Endothelial cell of umbilical vein (primary cell): ENCODE results near the gene ARHGEF28. TPM values are rescaled to one million over a fixed set of nuclear protein-coding genes. Genes with fewer than 3 reads are reported as not detected.
A peak's percentile ranks its signal among the peaks of the same experiment; 100 is the strongest.

Experiments used
- BruUV-seq: library from RNA; stranded (reverse); fragments of 400-500 nt; replicated peaks from 2 replicates; lab custom pipeline; 2021; lab: Mats Ljungman, UMichigan
- CTCF ChIA-PET: fragments of 300-600, 350-600 bp; sonication (Branson Sonifier 250); formaldehyde crosslinking; loops from one replicate; lab custom pipeline; 2021; ENCODE audit warnings: antibody characterized with exemption, inconsistent platforms; lab: Charles Lee
- POLR2A ChIA-PET: fragments of 300-600, 350-600 bp; sonication (Branson Sonifier 250); formaldehyde crosslinking; loops from one replicate; lab custom pipeline; 2021; ENCODE audit warnings: antibody characterized with exemption, inconsistent platforms; lab: Charles Lee
- DNase-seq: peaks from one replicate; pipeline ENCODE4 v3.0.0-alpha.2; 2011; ENCODE audit warnings: low read depth, low spot score
- FAIRE-seq: peaks from 2 replicates; lab custom pipeline; 2011; peaks lifted over from hg19 to GRCh38; lab: Jason Lieb, UNC
- H2AFZ ChIP-seq: 2 replicates; pipeline ENCODE4 v1.6.0; 2012; ENCODE audit warnings: low read depth, low read length, control low read depth, inconsistent platforms
- H3K27ac ChIP-seq: 2 replicates; pipeline ENCODE4 v1.5.1; 2011; ENCODE audit warnings: low read depth, mild to moderate bottlenecking, control low read depth, low read length, moderate library complexity; ENCODE audit not compliant: insufficient read depth
- H3K27me3 ChIP-seq, 2 experiments: 2 replicates each; pipeline versions ENCODE4 v1.6.0 to v1.6.1; 2011; ENCODE audit warnings: low read length in 2 of 2, mixed read lengths in 1 of 2; ENCODE audit not compliant: control insufficient read depth in 2 of 2, insufficient read depth in 2 of 2
- H3K36me3 ChIP-seq, 2 experiments: 2 replicates in 1 of 2; 3 replicates in 1 of 2; pipeline ENCODE4 v1.5.1; 2011; ENCODE audit warnings: low read length in 2 of 2, mild to moderate bottlenecking in 1 of 2, moderate library complexity in 1 of 2; ENCODE audit not compliant: control insufficient read depth in 2 of 2, insufficient read depth in 2 of 2; ENCODE audit errors: extremely low read depth in 1 of 2
- H3K4me1 ChIP-seq: 3 replicates; pipeline ENCODE4 v1.5.1; 2011; ENCODE audit warnings: mild to moderate bottlenecking, low read length; ENCODE audit not compliant: control insufficient read depth, insufficient read depth; ENCODE audit errors: extremely low read depth
- H3K4me2 ChIP-seq: 2 replicates; pipeline ENCODE4 v1.6.1; 2011; ENCODE audit warnings: low read length, control low read depth, mixed read lengths; ENCODE audit not compliant: insufficient read depth
- H3K4me3 ChIP-seq, 3 experiments: fragments of 200-600 bp in 1 of 3; sonication (generic), shearing (Covaris generic) in 1 of 3; replicated peaks in 1 of 3; 2 replicates each; pipeline ENCODE4 v1.5.1; 2011 to 2016; ENCODE audit warnings: control low read depth in 3 of 3, low read length in 3 of 3, mild to moderate bottlenecking in 2 of 3, inconsistent platforms in 1 of 3, low read depth in 1 of 3, moderate library complexity in 1 of 3; ENCODE audit not compliant: insufficient read depth in 1 of 3
- H3K79me2 ChIP-seq: 2 replicates; pipeline ENCODE4 v1.6.0; 2012; ENCODE audit warnings: low read length, inconsistent platforms; ENCODE audit not compliant: control insufficient read depth, insufficient read depth
- H3K9ac ChIP-seq: replicated peaks from 2 replicates; pipeline ENCODE3; 2011; ENCODE audit warnings: low read length, control low read depth; ENCODE audit not compliant: insufficient read depth; ENCODE audit errors: extremely low read depth
- H3K9me1 ChIP-seq: replicated peaks from 3 replicates; pipeline ENCODE4 v1.6.0; 2011; ENCODE audit warnings: mild to moderate bottlenecking, low read length; ENCODE audit not compliant: control insufficient read depth, insufficient read depth; ENCODE audit errors: extremely low read depth
- H3K9me3 ChIP-seq: replicated peaks from 2 replicates; pipeline ENCODE4 v1.5.1; 2012; ENCODE audit warnings: low read length, inconsistent platforms; ENCODE audit not compliant: control insufficient read depth, insufficient read depth
- H4K20me1 ChIP-seq: replicated peaks from 2 replicates; pipeline ENCODE3; 2011; ENCODE audit warnings: mild to moderate bottlenecking, low read length; ENCODE audit not compliant: control insufficient read depth, insufficient read depth; ENCODE audit errors: extremely low read depth
- CTCF ChIP-seq, 2 donors: IDR thresholded peaks; 1 replicate in 1 of 2; 2 replicates in 1 of 2; pipeline ENCODE4 v1.5.1; 2011; ENCODE audit warnings: low read length in 2 of 2, mild to moderate bottlenecking in 2 of 2, moderate library complexity in 2 of 2, control low read depth in 1 of 2, inconsistent platforms in 1 of 2, low read depth in 1 of 2; ENCODE audit not compliant: insufficient read depth in 1 of 2; ENCODE audit errors: extremely low read depth in 1 of 2
- EZH2 ChIP-seq: IDR thresholded peaks from 2 replicates; pipeline ENCODE4 v1.6.1; 2012; ENCODE audit warnings: borderline replicate concordance, low read depth, mild to moderate bottlenecking, moderate library complexity, low read length, inconsistent platforms; ENCODE audit not compliant: severe bottlenecking
- FOS ChIP-seq: IDR thresholded peaks from 2 replicates; pipeline ENCODE4 v1.6.1; 2011; ENCODE audit warnings: mild to moderate bottlenecking, low read length, moderate library complexity, borderline replicate concordance; ENCODE audit not compliant: insufficient read depth
- GATA2 ChIP-seq: IDR thresholded peaks from 2 replicates; pipeline ENCODE4 v1.7.0; 2011; ENCODE audit warnings: low read depth, mild to moderate bottlenecking, moderate library complexity, mixed read lengths, low read length; ENCODE audit not compliant: insufficient read length, insufficient read depth
- JUN ChIP-seq: IDR thresholded peaks from 2 replicates; pipeline ENCODE4 v1.6.1; 2011; ENCODE audit warnings: borderline replicate concordance, low read depth; ENCODE audit not compliant: insufficient read length, insufficient read depth
- MYC ChIP-seq: IDR thresholded peaks from one replicate; pipeline ENCODE4 v1.6.1; 2011; ENCODE audit warnings: mild to moderate bottlenecking, low read depth, low read length
- POLR2A ChIP-seq: IDR thresholded peaks from 2 replicates; pipeline ENCODE4 v1.6.1; 2012; ENCODE audit warnings: low read depth, mild to moderate bottlenecking, control low read depth, low read length
- POLR2AphosphoS5 ChIP-seq: IDR thresholded peaks from 2 replicates; pipeline ENCODE4 v1.6.1; 2012; ENCODE audit warnings: low read depth, mild to moderate bottlenecking, control low read depth, low read length, moderate library complexity; ENCODE audit not compliant: insufficient read depth
- dilution Hi-C: fragments of 300-500 bp; cut with MboI; formaldehyde crosslinking; loops from one replicate; pipeline ENCODE4 v1.15.0; 2019; ENCODE audit warnings: low sequenced_read_pairs; ENCODE audit not compliant: extremely low pct_ligation_motif_present
- intact Hi-C: fragments of 100-400 bp; cut with micrococcal nuclease; formaldehyde crosslinking; loops from one replicate; pipeline ENCODE4 v1.10.0; 2022
- polyA plus RNA-seq, 4 experiments: library from polyadenylated mRNA; depleted of rRNA in 3 of 4; stranded (reverse) in 3 of 4; unstranded in 1 of 4; fragments of >200 nt; gene quantifications; 2 replicates each; pipeline versions ENCODE4 v1.2.1 to v1.2.3, GENCODE V29; 2011 to 2012; ENCODE audit warnings: missing spikeins in 1 of 4
- total RNA-seq: library from RNA; stranded (reverse); gene quantifications from 2 replicates; pipeline ENCODE4 v1.2.3, GENCODE V29; 2021
- TF ChIP-seq, protein P1 (sequence below): IDR thresholded peaks from 2 replicates; pipeline ENCODE4 v1.6.1; 2011; ENCODE audit not compliant: insufficient read depth, insufficient read length

ARHGEF28 gene
- total and polyA plus RNA-seq, 2 donors (not counting 3 experiments of a cell fraction or from before 2014, with no cell fraction given): 29.5 to 108 TPM

GRCh38 chr5:73692166-73692640, 66.2 kb downstream of the ARHGEF28 start:
- CTCF ChIA-PET: interaction anchor here (1.0 to 5.2 kb wide), 18 partner anchors 9 to 100 kb away, joined by 3 to 83 read pairs (median 5); no protein-coding TSS in a partner anchor
- Histone ChIP-seq H3K9me1 (no peaks in the 10 kb centered on the region), H3K4me3 (no peak overlapping the region), H4K20me1 (no peaks in the 10 kb centered on the region), H3K79me2 (peaks cover 81% of the 10 kb centered on the region), H3K4me1 (peaks cover 54% of the 10 kb centered on the region), H3K9me3 (no peaks in the 10 kb centered on the region), H3K36me3 (peaks cover 4 to 11% of the 10 kb centered on the region in 2 experiments), H2AFZ (no peak overlapping the region), H3K27ac (peak overlapping the region; percentile 30), H3K9ac (no peak overlapping the region), H3K4me2 (peak overlapping the region; percentile 19), H3K27me3 (no peaks in the 10 kb centered on the region)
- DNase-seq: peak; percentile 51
- POLR2A ChIA-PET: interaction anchor here (1.0 kb wide), 2 partner anchors 19 to 52 kb away, joined by 3 read pairs; no protein-coding TSS in a partner anchor
- no peak for FAIRE-seq
- dilution Hi-C loops (no loop called here), intact Hi-C loops (loop anchor here (2.0 kb wide), 2 partner anchors 53 to 101 kb away; no protein-coding TSS in a partner anchor)
- TF ChIP-seq, protein P1, sequence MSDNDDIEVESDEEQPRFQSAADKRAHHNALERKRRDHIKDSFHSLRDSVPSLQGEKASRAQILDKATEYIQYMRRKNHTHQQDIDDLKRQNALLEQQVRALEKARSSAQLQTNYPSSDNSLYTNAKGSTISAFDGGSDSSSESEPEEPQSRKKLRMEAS: no peak
- TF ChIP-seq FOS (no peak), MYC (no peak), GATA2 (no peak), POLR2AphosphoS5 (no peak), EZH2 (no peak), POLR2A (no peak), JUN (no peak), CTCF (IDR thresholded peaks at IDR 0.05; ENCODE audit: extremely low read depth in 1 of 2, insufficient read depth in 1 of 2, low read depth in 1 of 2, low read length in 2 of 2) (no peak)
- no TSS peak for BruUV-seq
